Keratinocyte (primary cell): ENCODE measurements around the gene FERMT3. TPM values are rescaled to one million over a fixed set of nuclear protein-coding genes. Genes with fewer than 3 reads are reported as not detected.
A peak's percentile ranks its signal among the peaks of the same experiment; 100 is the strongest.

Experiments used
- DNase-seq: peaks from one replicate; pipeline ENCODE4 v3.0.0-alpha.2; 2011; ENCODE audit warnings: low read depth, missing footprints, low spot score
- FAIRE-seq: peaks from 2 replicates; lab custom pipeline; 2011; peaks lifted over from hg19 to GRCh38; lab: Jason Lieb, UNC
- H2AFZ ChIP-seq: 2 replicates; pipeline ENCODE4 v1.6.0; 2012; ENCODE audit warnings: low read length, control low read depth, inconsistent platforms; ENCODE audit not compliant: control insufficient read depth
- H3K27ac ChIP-seq: 2 replicates; pipeline ENCODE4 v1.5.1; 2011; ENCODE audit warnings: low read length; ENCODE audit not compliant: control insufficient read depth, insufficient read depth
- H3K27me3 ChIP-seq: 3 replicates; pipeline ENCODE4 v1.6.0; 2011; ENCODE audit warnings: low read length; ENCODE audit not compliant: control insufficient read depth, insufficient read depth; ENCODE audit errors: extremely low read depth
- H3K36me3 ChIP-seq, 2 experiments: 2 replicates in 1 of 2; 3 replicates in 1 of 2; pipeline ENCODE4 v1.5.1; 2011; ENCODE audit warnings: low read length in 2 of 2, mild to moderate bottlenecking in 1 of 2; ENCODE audit not compliant: control insufficient read depth in 2 of 2, insufficient read depth in 2 of 2; ENCODE audit errors: extremely low read depth in 1 of 2
- H3K4me1 ChIP-seq: 3 replicates; pipeline ENCODE4 v1.5.1; 2011; ENCODE audit warnings: low read length; ENCODE audit not compliant: control insufficient read depth, insufficient read depth; ENCODE audit errors: extremely low read depth
- H3K4me2 ChIP-seq: 3 replicates; pipeline ENCODE4 v1.6.0; 2011; ENCODE audit warnings: low read depth, low read length; ENCODE audit not compliant: control insufficient read depth, insufficient read depth; ENCODE audit errors: extremely low read depth
- H3K4me3 ChIP-seq, 3 experiments: fragments of 200-600 bp in 1 of 3; sonication (generic) in 1 of 3; 2 replicates in 2 of 3; 3 replicates in 1 of 3; pipeline ENCODE4 v1.5.1; 2011 to 2016; ENCODE audit warnings: low read length in 3 of 3, mild to moderate bottlenecking in 3 of 3, control low read depth in 2 of 3, inconsistent platforms in 1 of 3, low read depth in 1 of 3, mixed read lengths in 1 of 3, mixed run types in 1 of 3, moderate library complexity in 1 of 3; ENCODE audit not compliant: control insufficient read depth in 2 of 3, insufficient read depth in 2 of 3; ENCODE audit errors: extremely low read depth in 1 of 3
- H3K79me2 ChIP-seq: 2 replicates; pipeline ENCODE4 v1.6.0; 2012; ENCODE audit warnings: low read length; ENCODE audit not compliant: control insufficient read depth, insufficient read depth
- H3K9ac ChIP-seq: 3 replicates; pipeline ENCODE4 v1.6.0; 2011; ENCODE audit warnings: low read length; ENCODE audit not compliant: control insufficient read depth, insufficient read depth; ENCODE audit errors: extremely low read depth
- H3K9me1 ChIP-seq: 3 replicates; pipeline ENCODE4 v1.6.0; 2011; ENCODE audit warnings: low read length; ENCODE audit not compliant: control insufficient read depth, insufficient read depth; ENCODE audit errors: extremely low read depth
- H3K9me3 ChIP-seq: 2 replicates; pipeline ENCODE4 v1.5.1; 2012; ENCODE audit warnings: low read depth, low read length; ENCODE audit not compliant: control insufficient read depth
- H4K20me1 ChIP-seq: 3 replicates; pipeline ENCODE4 v1.6.0; 2011; ENCODE audit warnings: low read length; ENCODE audit not compliant: control insufficient read depth, insufficient read depth; ENCODE audit errors: extremely low read depth
- CTCF ChIP-seq, 3 experiments: IDR thresholded peaks in 1 of 3; conservative IDR thresholded peaks in 1 of 3; optimal IDR thresholded peaks in 1 of 3; 2 replicates in 2 of 3; 3 replicates in 1 of 3; pipeline versions ENCODE3 to v1.5.1; 2011; ENCODE audit warnings: low read length in 3 of 3, mild to moderate bottlenecking in 3 of 3, moderate library complexity in 2 of 3, control low read depth in 1 of 3, inconsistent platforms in 1 of 3; ENCODE audit not compliant: insufficient read depth in 2 of 3; ENCODE audit errors: extremely low read depth in 1 of 3
- EZH2 ChIP-seq: IDR thresholded peaks from one replicate; pipeline ENCODE4 v1.6.1; 2012; ENCODE audit warnings: inconsistent platforms, mild to moderate bottlenecking, low read length, moderate library complexity
- dilution Hi-C: fragments of 300-500 bp; cut with MboI; formaldehyde crosslinking; loops from one replicate; pipeline ENCODE4 v1.7.0; 2020; ENCODE audit warnings: low sequenced_read_pairs; ENCODE audit not compliant: extremely low pct_ligation_motif_present
- polyA plus RNA-seq, 5 experiments: library from polyadenylated mRNA; depleted of rRNA in 3 of 5; stranded (reverse) in 3 of 5; stranded (forward) in 1 of 5; unstranded in 1 of 5; fragments of >200 nt; gene quantifications; 1 replicate in 1 of 5; 2 replicates in 3 of 5; 3 replicates in 1 of 5; pipeline versions ENCODE4 v1.2.1 to v1.2.3, GENCODE V29; 2011 to 2012; ENCODE audit warnings: missing spikeins in 2 of 5, low read depth in 1 of 5, low replicate concordance in 1 of 5

Gene FERMT3
- polyA plus RNA-seq, 1 donor (not counting 4 experiments of a cell fraction or from before 2014, with no cell fraction given): 0.98 TPM

- no peaks in the 10 kb centered on the region for H4K20me1 ChIP-seq
- no peak overlapping the region for H3K27ac ChIP-seq
- H3K9ac ChIP-seq: no peak overlapping the region
- FAIRE-seq (no peak), DNase-seq (no peak)
- peaks cover 19% of the 10 kb centered on the region for H3K4me1 ChIP-seq
- no peak for TF ChIP-seq CTCF (optimal IDR thresholded peaks at IDR 0.05 in 1 of 3, IDR thresholded peaks at IDR 0.05 in 1 of 3, conservative IDR thresholded peaks at IDR 0.05 in 1 of 3; ENCODE audit: extremely low read depth in 1 of 3, insufficient read depth in 2 of 3, low read length in 3 of 3)
- no peak for TF ChIP-seq EZH2
- no peak overlapping the region for H3K4me2 ChIP-seq
- peaks cover 0 to 2% of the 10 kb centered on the region in 2 experiments for H3K36me3 ChIP-seq
- dilution Hi-C loops: no loop called here
- no peaks in the 10 kb centered on the region for H3K27me3 ChIP-seq
- H2AFZ ChIP-seq: no peak overlapping the region
- peaks cover 21% of the 10 kb centered on the region for H3K79me2 ChIP-seq
- H3K9me1 ChIP-seq: no peaks in the 10 kb centered on the region
- H3K9me3 ChIP-seq: no peaks in the 10 kb centered on the region
- H3K4me3 ChIP-seq: no peak overlapping the region
Observed at GRCh38 chr11:64180891-64181290, 25.6 kb upstream of the FERMT3 start.

- peak overlapping the region; percentile 43 for H3K9ac ChIP-seq
- H4K20me1 ChIP-seq: no peaks in the 10 kb centered on the region
- peaks cover 21% of the 10 kb centered on the region for H3K79me2 ChIP-seq
- no peaks in the 10 kb centered on the region for H3K27me3 ChIP-seq
- H3K4me3 ChIP-seq: peak overlapping the region in 1 of 3 experiments; percentile 45
- peak overlapping the region; percentile 64 for H2AFZ ChIP-seq
- dilution Hi-C loops: no loop called here
- peaks cover 0 to 2% of the 10 kb centered on the region in 2 experiments for H3K36me3 ChIP-seq
- peaks cover 19% of the 10 kb centered on the region for H3K4me1 ChIP-seq
- H3K4me2 ChIP-seq: peak overlapping the region; percentile 84
- no peaks in the 10 kb centered on the region for H3K9me3 ChIP-seq
- no peaks in the 10 kb centered on the region for H3K9me1 ChIP-seq
- peak overlapping the region; percentile 45 for H3K27ac ChIP-seq
- no peak for DNase-seq
- no peak for TF ChIP-seq EZH2
- no peak for TF ChIP-seq CTCF (optimal IDR thresholded peaks at IDR 0.05 in 1 of 3, IDR thresholded peaks at IDR 0.05 in 1 of 3, conservative IDR thresholded peaks at IDR 0.05 in 1 of 3; ENCODE audit: extremely low read depth in 1 of 3, insufficient read depth in 2 of 3, low read length in 3 of 3)
- peak; percentile 78 for FAIRE-seq
Observed at GRCh38 chr11:64181506-64182411, 24.8 kb upstream of the FERMT3 start.
